DMS114 treated with DMSO at 0.1 percent for 48 hours (cell line): ENCODE measurements around the gene CRACR2A.

Experiments
- DNase-seq: peaks from one replicate; lab custom pipeline; 2025; ENCODE audit not compliant: unreplicated experiment; lab: John Stamatoyannopoulos, UW

Gene CRACR2A

GRCh38 chr12:3568695-3569094 lies 184.2 kb downstream of the CRACR2A start:
- no peak for DNase-seq

- DNase-seq: no peak
These were observed 186.9 kb downstream of the CRACR2A start for GRCh38 chr12:3565985-3566384.
